HepG2 (cell line): ENCODE measurements around the gene UNC5A. TPM values are rescaled to one million over a fixed set of nuclear protein-coding genes. Genes with fewer than 3 reads are reported as not detected.

Experiments used
- HNRNPUL1 ChIP-seq: fragments of 200-400 bp; formaldehyde crosslinking; IDR thresholded peaks from 2 replicates; pipeline ENCODE4 v1.6.1; 2017; ENCODE audit warnings: low read depth, mild to moderate bottlenecking, low read length, moderate library complexity
- NR2F2 ChIP-seq: IDR thresholded peaks from 2 replicates; pipeline ENCODE4 v1.6.1; 2012; ENCODE audit warnings: low read depth, inconsistent platforms, borderline replicate concordance
- SNAPC2 ChIP-seq: sonication (generic); formaldehyde crosslinking; IDR thresholded peaks from 2 replicates; pipeline ENCODE4 v1.8.1; 2022; ENCODE audit warnings: mild to moderate bottlenecking, missing genetic modification reagents
- ZNF232 ChIP-seq: sonication (generic); formaldehyde crosslinking; IDR thresholded peaks from 2 replicates; pipeline ENCODE4 v1.4.0; 2020; ENCODE audit warnings: missing genetic modification reagents, borderline replicate concordance
- ZNF282 ChIP-seq: fragments of 450-650 bp; IDR thresholded peaks from 2 replicates; pipeline ENCODE4 v1.6.1; 2018; ENCODE audit not compliant: partially characterized antibody
- ZNF33A ChIP-seq: sonication (generic); formaldehyde crosslinking; IDR thresholded peaks from 2 replicates; pipeline ENCODE4 v1.5.1; 2020; ENCODE audit warnings: missing genetic modification reagents, mild to moderate bottlenecking, moderate library complexity, borderline replicate concordance
- ZNF615 ChIP-seq: sonication (generic); formaldehyde crosslinking; IDR thresholded peaks from 2 replicates; pipeline ENCODE4 v1.5.0; 2020; ENCODE audit warnings: mild to moderate bottlenecking, missing genetic modification reagents, borderline replicate concordance
- ZNF761 ChIP-seq: sonication (generic); formaldehyde crosslinking; conservative IDR thresholded peaks from 2 replicates; pipeline ENCODE4 v1.4.0; 2020; ENCODE audit warnings: mild to moderate bottlenecking, missing genetic modification reagents
- polyA plus RNA-seq, 8 experiments: library from polyadenylated mRNA; depleted of rRNA in 3 of 8; stranded (reverse) in 7 of 8; unstranded in 1 of 8; fragments of >200 nt; fragmentation: Illumina TruSeq in 4 of 8; extraction: Trizol in 4 of 8; gene quantifications; 2 replicates each; pipeline versions ENCODE4 v1.2.1 to v1.2.3, GENCODE V29; 2011 to 2016; ENCODE audit warnings: low read depth in 4 of 8, missing spikeins in 1 of 8, mixed read lengths in 1 of 8; ENCODE audit not compliant: insufficient read depth in 1 of 8
- total RNA-seq, 5 experiments: library from RNA; depleted of rRNA; stranded (reverse); fragments of >200 nt; fragmentation: Illumina TruSeq; extraction: Trizol; gene quantifications; 2 replicates each; pipeline ENCODE4 v1.2.3, GENCODE V29; 2016; ENCODE audit warnings: low read depth in 1 of 5
- TF ChIP-seq, protein P1 (sequence below): sonication (generic); formaldehyde crosslinking; IDR thresholded peaks from 2 replicates; pipeline ENCODE4 v1.4.0; 2020; ENCODE audit warnings: mild to moderate bottlenecking, missing genetic modification reagents, borderline replicate concordance
- TF ChIP-seq, protein P2 (sequence below): sonication (generic); formaldehyde crosslinking; IDR thresholded peaks from 2 replicates; pipeline ENCODE4 v1.5.0; 2020; ENCODE audit warnings: mild to moderate bottlenecking, missing genetic modification reagents
- TF ChIP-seq, protein P3 (sequence below), 2 experiments: fragments of 450-650 bp in 1 of 2; sonication (generic) in 1 of 2; formaldehyde crosslinking in 1 of 2; IDR thresholded peaks; 2 replicates each; pipeline versions ENCODE4 v1.6.1 to v1.8.0; 2016 to 2022; ENCODE audit warnings: antibody characterized with exemption in 1 of 2, mild to moderate bottlenecking in 1 of 2, missing genetic modification reagents in 1 of 2
- TF ChIP-seq, protein P4 (sequence below): sonication (generic); formaldehyde crosslinking; IDR thresholded peaks from 2 replicates; pipeline ENCODE4 v1.4.0; 2020; ENCODE audit warnings: mild to moderate bottlenecking, missing genetic modification reagents

UNC5A gene
- total and polyA plus RNA-seq, 2 of the 13 experiments (the other 11 are each of a cell fraction or from before 2014, with no cell fraction given): not detected

DNA sequence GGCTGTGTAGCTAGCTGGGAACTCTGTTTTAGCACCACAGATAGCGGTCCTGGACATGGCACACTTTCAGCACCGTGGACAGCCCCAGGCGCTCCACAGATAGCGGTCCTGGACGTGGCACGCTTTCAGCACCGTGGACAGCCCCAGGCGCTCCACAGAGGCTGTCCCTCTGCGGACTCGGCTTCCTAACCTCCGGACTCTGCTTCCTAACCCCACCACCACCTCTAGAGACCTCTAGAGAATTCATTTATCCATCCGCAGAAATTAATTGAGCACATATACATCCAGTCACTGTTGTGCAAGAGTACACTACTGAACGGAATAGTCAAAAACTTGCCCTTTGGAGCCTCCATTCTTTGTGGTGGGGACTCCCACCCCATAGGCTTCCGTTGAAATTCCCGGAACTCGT is 27.4 kb downstream of the UNC5A start (continued):
- TF ChIP-seq, protein P1, sequence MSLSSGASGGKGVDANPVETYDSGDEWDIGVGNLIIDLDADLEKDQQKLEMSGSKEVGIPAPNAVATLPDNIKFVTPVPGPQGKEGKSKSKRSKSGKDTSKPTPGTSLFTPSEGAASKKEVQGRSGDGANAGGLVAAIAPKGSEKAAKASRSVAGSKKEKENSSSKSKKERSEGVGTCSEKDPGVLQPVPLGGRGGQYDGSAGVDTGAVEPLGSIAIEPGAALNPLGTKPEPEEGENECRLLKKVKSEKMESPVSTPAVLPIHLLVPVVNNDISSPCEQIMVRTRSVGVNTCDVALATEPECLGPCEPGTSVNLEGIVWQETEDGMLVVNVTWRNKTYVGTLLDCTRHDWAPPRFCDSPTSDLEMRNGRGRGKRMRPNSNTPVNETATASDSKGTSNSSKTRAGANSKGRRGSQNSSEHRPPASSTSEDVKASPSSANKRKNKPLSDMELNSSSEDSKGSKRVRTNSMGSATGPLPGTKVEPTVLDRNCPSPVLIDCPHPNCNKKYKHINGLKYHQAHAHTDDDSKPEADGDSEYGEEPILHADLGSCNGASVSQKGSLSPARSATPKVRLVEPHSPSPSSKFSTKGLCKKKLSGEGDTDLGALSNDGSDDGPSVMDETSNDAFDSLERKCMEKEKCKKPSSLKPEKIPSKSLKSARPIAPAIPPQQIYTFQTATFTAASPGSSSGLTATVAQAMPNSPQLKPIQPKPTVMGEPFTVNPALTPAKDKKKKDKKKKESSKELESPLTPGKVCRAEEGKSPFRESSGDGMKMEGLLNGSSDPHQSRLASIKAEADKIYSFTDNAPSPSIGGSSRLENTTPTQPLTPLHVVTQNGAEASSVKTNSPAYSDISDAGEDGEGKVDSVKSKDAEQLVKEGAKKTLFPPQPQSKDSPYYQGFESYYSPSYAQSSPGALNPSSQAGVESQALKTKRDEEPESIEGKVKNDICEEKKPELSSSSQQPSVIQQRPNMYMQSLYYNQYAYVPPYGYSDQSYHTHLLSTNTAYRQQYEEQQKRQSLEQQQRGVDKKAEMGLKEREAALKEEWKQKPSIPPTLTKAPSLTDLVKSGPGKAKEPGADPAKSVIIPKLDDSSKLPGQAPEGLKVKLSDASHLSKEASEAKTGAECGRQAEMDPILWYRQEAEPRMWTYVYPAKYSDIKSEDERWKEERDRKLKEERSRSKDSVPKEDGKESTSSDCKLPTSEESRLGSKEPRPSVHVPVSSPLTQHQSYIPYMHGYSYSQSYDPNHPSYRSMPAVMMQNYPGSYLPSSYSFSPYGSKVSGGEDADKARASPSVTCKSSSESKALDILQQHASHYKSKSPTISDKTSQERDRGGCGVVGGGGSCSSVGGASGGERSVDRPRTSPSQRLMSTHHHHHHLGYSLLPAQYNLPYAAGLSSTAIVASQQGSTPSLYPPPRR (CRISPR knock-in tag): peak; percentile 94
- TF ChIP-seq, protein P2, sequence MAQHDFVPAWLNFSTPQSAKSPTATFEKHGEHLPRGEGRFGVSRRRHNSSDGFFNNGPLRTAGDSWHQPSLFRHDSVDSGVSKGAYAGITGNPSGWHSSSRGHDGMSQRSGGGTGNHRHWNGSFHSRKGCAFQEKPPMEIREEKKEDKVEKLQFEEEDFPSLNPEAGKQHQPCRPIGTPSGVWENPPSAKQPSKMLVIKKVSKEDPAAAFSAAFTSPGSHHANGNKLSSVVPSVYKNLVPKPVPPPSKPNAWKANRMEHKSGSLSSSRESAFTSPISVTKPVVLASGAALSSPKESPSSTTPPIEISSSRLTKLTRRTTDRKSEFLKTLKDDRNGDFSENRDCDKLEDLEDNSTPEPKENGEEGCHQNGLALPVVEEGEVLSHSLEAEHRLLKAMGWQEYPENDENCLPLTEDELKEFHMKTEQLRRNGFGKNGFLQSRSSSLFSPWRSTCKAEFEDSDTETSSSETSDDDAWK: peak; percentile 96; the same call in 1 of the 2 replicates
- TF ChIP-seq NR2F2 (no peak), ZNF282 (no peak), ZNF232 (CRISPR knock-in tag) (peak; percentile 100), SNAPC2 (peak; percentile 99), ZNF761 (peak; percentile 100), HNRNPUL1 (no peak), ZNF615 (CRISPR knock-in tag) (peak; percentile 100), ZNF33A (peak; percentile 100)
- TF ChIP-seq, protein P3, sequence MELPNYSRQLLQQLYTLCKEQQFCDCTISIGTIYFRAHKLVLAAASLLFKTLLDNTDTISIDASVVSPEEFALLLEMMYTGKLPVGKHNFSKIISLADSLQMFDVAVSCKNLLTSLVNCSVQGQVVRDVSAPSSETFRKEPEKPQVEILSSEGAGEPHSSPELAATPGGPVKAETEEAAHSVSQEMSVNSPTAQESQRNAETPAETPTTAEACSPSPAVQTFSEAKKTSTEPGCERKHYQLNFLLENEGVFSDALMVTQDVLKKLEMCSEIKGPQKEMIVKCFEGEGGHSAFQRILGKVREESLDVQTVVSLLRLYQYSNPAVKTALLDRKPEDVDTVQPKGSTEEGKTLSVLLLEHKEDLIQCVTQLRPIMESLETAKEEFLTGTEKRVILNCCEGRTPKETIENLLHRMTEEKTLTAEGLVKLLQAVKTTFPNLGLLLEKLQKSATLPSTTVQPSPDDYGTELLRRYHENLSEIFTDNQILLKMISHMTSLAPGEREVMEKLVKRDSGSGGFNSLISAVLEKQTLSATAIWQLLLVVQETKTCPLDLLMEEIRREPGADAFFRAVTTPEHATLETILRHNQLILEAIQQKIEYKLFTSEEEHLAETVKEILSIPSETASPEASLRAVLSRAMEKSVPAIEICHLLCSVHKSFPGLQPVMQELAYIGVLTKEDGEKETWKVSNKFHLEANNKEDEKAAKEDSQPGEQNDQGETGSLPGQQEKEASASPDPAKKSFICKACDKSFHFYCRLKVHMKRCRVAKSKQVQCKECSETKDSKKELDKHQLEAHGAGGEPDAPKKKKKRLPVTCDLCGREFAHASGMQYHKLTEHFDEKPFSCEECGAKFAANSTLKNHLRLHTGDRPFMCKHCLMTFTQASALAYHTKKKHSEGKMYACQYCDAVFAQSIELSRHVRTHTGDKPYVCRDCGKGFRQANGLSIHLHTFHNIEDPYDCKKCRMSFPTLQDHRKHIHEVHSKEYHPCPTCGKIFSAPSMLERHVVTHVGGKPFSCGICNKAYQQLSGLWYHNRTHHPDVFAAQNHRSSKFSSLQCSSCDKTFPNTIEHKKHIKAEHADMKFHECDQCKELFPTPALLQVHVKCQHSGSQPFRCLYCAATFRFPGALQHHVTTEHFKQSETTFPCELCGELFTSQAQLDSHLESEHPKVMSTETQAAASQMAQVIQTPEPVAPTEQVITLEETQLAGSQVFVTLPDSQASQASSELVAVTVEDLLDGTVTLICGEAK (IDR thresholded peaks at IDR 0.05): no peak
- TF ChIP-seq, protein P3 (CRISPR knock-in tag; IDR thresholded peaks at IDR 0.05): peak; percentile 98
- TF ChIP-seq, protein P4, sequence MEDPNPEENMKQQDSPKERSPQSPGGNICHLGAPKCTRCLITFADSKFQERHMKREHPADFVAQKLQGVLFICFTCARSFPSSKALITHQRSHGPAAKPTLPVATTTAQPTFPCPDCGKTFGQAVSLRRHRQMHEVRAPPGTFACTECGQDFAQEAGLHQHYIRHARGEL (CRISPR knock-in tag): peak; percentile 93; the same call in 1 of the 2 replicates
